Stimulated activated CD8-positive, alpha-beta memory T cell treated with anti-CD3 and anti-CD28 coated beads, Interleukin-12 subunit alpha, Interleukin-12 subunit beta, amount 100 ng/mL, for 1 hour (primary cell): ENCODE measurements around the gene TEX51.

Source experiments
- DNase-seq: peaks from one replicate; pipeline ENCODE4 v3.0.0-alpha.2; 2020; ENCODE audit warnings: low read depth

The TEX51 gene

GRCh38 chr2:126893153-126893552, 5.5 kb upstream of the TEX51 start:
- no peak for DNase-seq

GRCh38 chr2:126893606-126894005, 5.1 kb upstream of the TEX51 start:
- DNase-seq = no peak

- no peak for DNase-seq
These were observed 4.6 kb upstream of the TEX51 start for GRCh38 chr2:126894082-126894481.

GRCh38 chr2:126894585-126895182, 4.0 kb upstream of the TEX51 start:
- no peak for DNase-seq

GRCh38 chr2:126895336-126895735, 3.4 kb upstream of the TEX51 start:
- DNase-seq = no peak

- no peak for DNase-seq
These were observed 2.2 kb upstream of the TEX51 start for GRCh38 chr2:126896471-126896870.

- no peak for DNase-seq
These were observed 1.0 kb downstream of the TEX51 start for GRCh38 chr2:126899616-126900185.

GRCh38 chr2:126900646-126901319, 2.1 kb downstream of the TEX51 start:
- DNase-seq = no peak

GRCh38 chr2:126901459-126901858, 2.8 kb downstream of the TEX51 start:
- DNase-seq = no peak

GRCh38 chr2:126902152-126902835, 3.6 kb downstream of the TEX51 start:
- DNase-seq = no peak

GRCh38 chr2:126902859-126903258, 4.2 kb downstream of the TEX51 start:
- no peak for DNase-seq

GRCh38 chr2:126905991-126906390, 7.3 kb downstream of the TEX51 start:
- no peak for DNase-seq

GRCh38 chr2:126906781-126907180, 8.1 kb downstream of the TEX51 start:
- no peak for DNase-seq

GRCh38 chr2:126907671-126908070, 9.0 kb downstream of the TEX51 start:
- no peak for DNase-seq

- no peak for DNase-seq
These were observed 10.1 kb downstream of the TEX51 start for GRCh38 chr2:126908721-126909177.

- no peak for DNase-seq
These were observed 10.7 kb downstream of the TEX51 start for GRCh38 chr2:126909366-126909765.

GRCh38 chr2:126909781-126910180, 11.1 kb downstream of the TEX51 start:
- DNase-seq = no peak

GRCh38 chr2:126910637-126911036, 11.9 kb downstream of the TEX51 start:
- DNase-seq = no peak

- DNase-seq = no peak
These were observed 12.6 kb downstream of the TEX51 start for GRCh38 chr2:126911111-126911796.

GRCh38 chr2:126912201-126912600, 13.5 kb downstream of the TEX51 start:
- DNase-seq = no peak

GRCh38 chr2:126913329-126913728, 14.6 kb downstream of the TEX51 start:
- DNase-seq = no peak

GRCh38 chr2:126913881-126914615, 15.4 kb downstream of the TEX51 start:
- DNase-seq = no peak
